AG04449 (cell line): ENCODE data around the gene IL13.

ENCODE experiments used
- CTCF ChIA-PET: fragments of 350-600 bp; formaldehyde crosslinking; extraction: SDS; loops from one replicate; lab custom pipeline; 2021; ENCODE audit warnings: antibody characterized with exemption; lab: Yijun Ruan, JAX
- POLR2A ChIA-PET: fragments of 400-600, 350-600 bp; formaldehyde crosslinking; extraction: SDS; loops from one replicate; lab custom pipeline; 2020; ENCODE audit warnings: antibody characterized with exemption, inconsistent platforms; lab: Yijun Ruan, JAX
- DNase-seq: peaks from one replicate; pipeline ENCODE4 v3.0.0-alpha.2; 2010; ENCODE audit warnings: low read depth, low spot score
- H3K4me3 ChIP-seq: 2 replicates; pipeline ENCODE4 v1.5.1; 2011; ENCODE audit warnings: low read depth, mild to moderate bottlenecking, control low read depth, low read length
- TF ChIP-seq, protein P1 (sequence below): IDR thresholded peaks from one replicate; pipeline ENCODE4 v1.5.1; 2011; ENCODE audit warnings: mild to moderate bottlenecking, moderate library complexity, low read length, control low read depth, inconsistent platforms; ENCODE audit not compliant: insufficient read depth; ENCODE audit errors: missing control alignments

Gene IL13

DNA sequence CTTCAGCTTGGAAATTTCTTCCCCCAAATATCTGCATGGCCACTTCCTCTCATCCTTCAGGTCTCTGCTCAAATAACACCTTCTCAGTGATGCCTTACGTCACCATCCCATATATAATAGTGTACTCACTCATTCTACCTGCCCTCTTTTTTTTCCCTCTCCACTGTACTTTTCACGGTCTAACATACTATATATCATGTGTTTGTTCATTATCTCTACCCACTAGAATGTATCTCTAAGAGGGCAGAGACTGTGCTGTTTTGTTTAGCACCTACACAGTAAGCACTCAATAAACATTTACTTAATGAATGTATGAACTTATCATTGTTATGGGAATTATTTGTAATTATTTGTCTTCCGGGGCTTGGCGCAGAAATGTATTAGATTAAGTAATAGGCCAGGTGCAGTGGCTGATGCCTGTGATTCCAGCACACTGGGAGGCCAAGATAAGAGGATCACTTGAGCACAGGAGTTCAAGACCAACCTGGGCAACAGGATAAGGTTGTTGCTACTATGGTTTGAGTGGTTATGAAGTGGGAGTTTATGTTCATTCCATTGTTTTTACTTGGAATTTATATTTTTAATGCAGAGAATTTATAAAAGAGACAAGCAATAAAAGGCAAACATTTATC, 6.0 kb upstream of the IL13 start:
- TF ChIP-seq, protein P1, sequence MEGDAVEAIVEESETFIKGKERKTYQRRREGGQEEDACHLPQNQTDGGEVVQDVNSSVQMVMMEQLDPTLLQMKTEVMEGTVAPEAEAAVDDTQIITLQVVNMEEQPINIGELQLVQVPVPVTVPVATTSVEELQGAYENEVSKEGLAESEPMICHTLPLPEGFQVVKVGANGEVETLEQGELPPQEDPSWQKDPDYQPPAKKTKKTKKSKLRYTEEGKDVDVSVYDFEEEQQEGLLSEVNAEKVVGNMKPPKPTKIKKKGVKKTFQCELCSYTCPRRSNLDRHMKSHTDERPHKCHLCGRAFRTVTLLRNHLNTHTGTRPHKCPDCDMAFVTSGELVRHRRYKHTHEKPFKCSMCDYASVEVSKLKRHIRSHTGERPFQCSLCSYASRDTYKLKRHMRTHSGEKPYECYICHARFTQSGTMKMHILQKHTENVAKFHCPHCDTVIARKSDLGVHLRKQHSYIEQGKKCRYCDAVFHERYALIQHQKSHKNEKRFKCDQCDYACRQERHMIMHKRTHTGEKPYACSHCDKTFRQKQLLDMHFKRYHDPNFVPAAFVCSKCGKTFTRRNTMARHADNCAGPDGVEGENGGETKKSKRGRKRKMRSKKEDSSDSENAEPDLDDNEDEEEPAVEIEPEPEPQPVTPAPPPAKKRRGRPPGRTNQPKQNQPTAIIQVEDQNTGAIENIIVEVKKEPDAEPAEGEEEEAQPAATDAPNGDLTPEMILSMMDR, result no peak
- H3K4me3 ChIP-seq, result no peak overlapping the region
- ChIA-PET CTCF (no interaction called here), POLR2A (no interaction called here)
- no peak for DNase-seq

DNA sequence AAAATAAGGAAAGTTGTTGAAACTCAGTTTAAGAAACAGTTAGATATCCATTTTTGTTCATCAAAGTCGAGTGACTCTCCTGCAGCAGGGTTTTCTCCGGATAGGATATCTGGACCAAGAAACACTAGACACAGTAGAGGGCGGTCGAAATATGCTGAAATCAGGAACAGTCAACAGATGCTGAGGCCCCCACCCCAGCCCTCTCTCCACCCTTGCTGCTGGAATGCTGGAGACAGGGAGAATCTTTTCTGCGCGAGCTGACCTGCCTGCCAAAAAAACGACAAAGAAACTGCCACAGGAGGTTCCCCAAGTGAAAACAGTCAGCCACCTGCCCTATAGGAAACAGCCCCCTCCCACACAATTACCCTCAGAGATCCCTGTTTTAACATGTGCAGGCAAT, 4.3 kb upstream of the IL13 start:
- no peak for DNase-seq
- no peak overlapping the region for H3K4me3 ChIP-seq
- CTCF ChIA-PET, result interaction anchor here (1.0 to 1.4 kb wide), 2 partner anchors 126 to 167 kb away, joined by 3 to 5 read pairs; no protein-coding TSS in a partner anchor
- TF ChIP-seq, protein P1, result no peak
- POLR2A ChIA-PET, result no interaction called here

DNA sequence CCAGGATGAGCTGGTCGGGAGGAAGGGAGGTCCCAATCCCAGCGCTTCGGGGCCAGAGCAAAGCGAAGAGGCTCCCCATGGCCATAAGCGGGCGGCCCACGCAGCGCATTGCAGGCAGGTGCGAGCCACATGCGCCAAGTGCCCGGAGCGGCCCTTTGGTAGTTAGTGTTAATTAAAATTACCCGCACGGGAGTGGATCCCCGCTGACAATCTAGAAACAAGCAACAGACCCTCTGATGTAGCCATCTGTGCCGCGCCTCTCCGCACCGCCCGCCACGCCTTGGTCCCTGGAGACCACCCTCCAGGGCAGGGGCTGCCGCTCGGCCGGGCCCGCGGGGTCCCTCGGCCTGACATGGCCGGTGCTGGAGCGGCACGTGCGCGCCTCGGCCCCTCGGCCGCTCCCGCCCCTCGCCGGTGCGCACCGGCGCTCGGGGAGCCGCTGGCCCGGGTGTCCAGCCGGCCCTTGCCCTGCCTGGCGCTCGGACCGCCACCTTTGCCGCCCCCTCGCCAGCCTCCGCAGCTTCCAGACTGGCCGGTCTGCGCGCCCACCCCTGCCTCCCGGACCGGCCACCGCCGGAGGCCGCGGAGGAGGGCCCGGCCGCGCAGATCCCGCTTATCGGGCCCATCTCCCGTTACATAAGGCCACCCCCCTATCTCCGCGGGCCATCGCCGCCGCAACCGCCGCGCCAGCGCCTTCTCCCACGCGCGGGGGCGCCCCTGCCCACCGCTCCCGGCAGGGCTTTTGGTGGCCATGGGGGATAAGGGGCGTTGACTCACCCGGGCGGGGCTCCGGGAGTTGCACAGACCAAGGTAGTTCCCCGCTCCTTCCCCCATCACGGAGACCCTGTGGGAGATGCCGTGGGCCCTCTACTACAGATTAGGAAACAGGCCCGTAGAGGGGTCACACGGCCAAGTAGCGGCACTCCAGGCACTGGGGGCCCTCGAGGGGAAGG, 1.9 kb upstream of the IL13 start:
- TF ChIP-seq, protein P1, result peak; percentile 32
- CTCF ChIA-PET, result interaction anchor here (1.3 kb wide), 1 partner anchor 165 kb away, joined by 3 read pairs; no protein-coding TSS in a partner anchor
- peak overlapping the region; percentile 49 for H3K4me3 ChIP-seq
- POLR2A ChIA-PET, result no interaction called here
- no peak for DNase-seq

DNA sequence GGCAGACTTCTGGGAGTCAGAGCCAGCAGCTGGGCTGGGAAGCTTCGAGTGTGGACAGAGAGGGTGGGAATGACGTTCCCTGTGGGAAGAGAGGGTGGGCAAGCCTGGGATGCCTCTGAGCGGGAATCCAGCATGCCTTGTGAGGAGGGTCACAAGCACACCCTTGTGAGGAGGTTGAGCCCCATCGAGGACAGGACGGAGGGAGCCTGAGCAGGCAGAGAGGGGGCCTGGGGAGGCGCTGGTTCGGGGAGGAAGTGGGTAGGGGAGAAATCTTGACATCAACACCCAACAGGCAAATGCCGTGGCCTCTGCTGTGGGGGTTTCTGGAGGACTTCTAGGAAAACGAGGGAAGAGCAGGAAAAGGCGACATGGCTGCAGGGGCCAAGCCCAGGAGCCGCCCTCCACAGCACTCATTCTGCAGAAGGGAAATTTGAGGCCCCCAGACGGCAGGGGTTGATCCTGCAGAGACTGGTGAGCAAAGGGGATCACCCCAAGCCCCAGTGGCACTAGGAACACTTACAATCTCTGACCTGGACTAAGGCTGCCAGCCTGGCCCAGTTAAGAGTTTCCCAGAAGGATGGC, 1.1 kb upstream of the IL13 start:
- POLR2A ChIA-PET, result no interaction called here
- H3K4me3 ChIP-seq, result peak overlapping the region; percentile 49; the same call in 1 of the 2 replicates
- CTCF ChIA-PET, result interaction anchor here (1.1 to 1.3 kb wide), 2 partner anchors 163 to 164 kb away, joined by 3 read pairs; no protein-coding TSS in a partner anchor
- no peak for DNase-seq
- TF ChIP-seq, protein P1, result no peak

DNA sequence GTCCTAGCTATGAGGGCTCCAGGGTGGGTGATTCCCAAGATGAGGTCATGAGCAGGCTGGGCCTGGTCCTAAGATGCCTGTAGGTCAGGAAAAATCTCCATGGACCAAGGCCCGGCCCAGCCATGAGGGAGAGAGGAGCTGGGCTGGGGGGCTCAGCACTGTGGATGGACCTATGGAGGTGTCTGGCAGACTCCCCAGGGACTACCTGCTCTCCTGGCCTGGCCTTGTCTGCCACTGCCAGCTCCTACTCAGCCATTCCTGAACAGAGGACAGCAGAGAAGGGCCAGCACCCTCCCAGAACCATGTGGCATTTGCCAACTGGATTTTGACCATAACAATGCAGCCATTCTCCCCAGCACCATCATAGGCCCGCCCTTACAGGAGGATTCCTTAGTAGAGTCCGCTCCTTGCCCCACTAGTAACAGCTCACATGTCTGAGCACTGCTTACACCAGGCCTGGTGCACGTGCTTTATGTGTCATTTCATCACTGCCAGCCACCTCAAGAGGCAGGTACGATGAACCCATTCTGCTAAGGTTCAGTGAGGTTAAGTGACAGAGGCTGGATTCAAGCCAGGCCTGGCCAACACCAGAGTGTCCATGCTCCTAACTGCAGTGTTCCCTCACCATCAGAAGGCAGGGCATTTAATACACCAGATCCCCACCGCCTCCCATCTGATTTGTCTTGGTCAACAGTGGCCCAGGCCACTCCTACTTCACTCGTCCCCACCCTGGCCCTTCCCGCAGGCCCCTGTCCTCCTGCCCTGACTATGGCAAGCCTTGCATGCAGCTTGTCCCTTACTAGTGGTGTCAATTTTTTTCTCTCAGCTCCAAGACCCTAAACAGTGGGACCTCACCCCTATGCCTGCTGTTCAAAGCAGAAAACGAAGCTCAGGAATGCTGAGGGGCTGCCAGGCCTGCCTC, 669 bp downstream of the IL13 start:
- ChIA-PET CTCF (interaction anchor here (1.1 to 3.5 kb wide), 3 partner anchors 16 to 162 kb away, joined by 3 to 20 read pairs (median 3); partner anchors contain the start of gene IL4), POLR2A (interaction anchor here (0.6 kb wide), 1 partner anchor 11 kb away, joined by 3 read pairs; no protein-coding TSS in a partner anchor)
- DNase-seq, result no peak
- TF ChIP-seq, protein P1, result no peak
- H3K4me3 ChIP-seq, result no peak overlapping the region
